K562 (cell line): Measurements from ENCODE around the gene FAM117A. TPM values are rescaled to one million over a fixed set of nuclear protein-coding genes. Genes with fewer than 3 reads are reported as not detected.

Source experiments
- CHAMP1 ChIP-seq: fragments of 450-650 bp; IDR thresholded peaks from 2 replicates; pipeline ENCODE4 v1.6.1; 2016; ENCODE audit warnings: mild to moderate bottlenecking
- ELK3 ChIP-seq: fragments of 450-650 bp; formaldehyde crosslinking; IDR thresholded peaks from 2 replicates; pipeline ENCODE4 v1.4.0; 2020; ENCODE audit warnings: mild to moderate bottlenecking
- GTF2A2 ChIP-seq: IDR thresholded peaks from 2 replicates; pipeline ENCODE4 v1.6.1; 2016; ENCODE audit warnings: mild to moderate bottlenecking, missing genetic modification characterization, missing compliant biosample characterization
- ILF3 ChIP-seq: fragments of 450-650 bp; IDR thresholded peaks from 2 replicates; pipeline ENCODE4 v1.6.1; 2018; ENCODE audit warnings: antibody characterized with exemption, mild to moderate bottlenecking, moderate library complexity, borderline replicate concordance
- PREB ChIP-seq: sonication (generic); formaldehyde crosslinking; IDR thresholded peaks from 2 replicates; pipeline ENCODE4 v1.8.1; 2023; ENCODE audit warnings: mild to moderate bottlenecking, missing genetic modification reagents
- TAF1 ChIP-seq: IDR thresholded peaks from 2 replicates; pipeline ENCODE4 v1.6.1; 2011; ENCODE audit warnings: mild to moderate bottlenecking, low read length, moderate library complexity; ENCODE audit not compliant: insufficient read depth, control insufficient read depth, severe bottlenecking; ENCODE audit errors: extremely low read depth
- TCFL5 ChIP-seq: fragments of 250-450 bp; sonication (Bioruptor Pico); conservative IDR thresholded peaks from 2 replicates; pipeline ENCODE4 v1.6.1; 2021; ENCODE audit warnings: mild to moderate bottlenecking, moderate library complexity, matching md5 sums
- USF1 ChIP-seq: sonication (generic); formaldehyde crosslinking; IDR thresholded peaks from 2 replicates; pipeline ENCODE4 v1.9.0; 2022; ENCODE audit warnings: mild to moderate bottlenecking, missing genetic modification reagents
- ZBTB17 ChIP-seq: fragments of 450-650 bp; formaldehyde crosslinking; IDR thresholded peaks from 2 replicates; pipeline ENCODE4 v1.4.0; 2020; ENCODE audit warnings: mild to moderate bottlenecking
- ZHX1 ChIP-seq: fragments of 150-350 bp; conservative IDR thresholded peaks from 2 replicates; pipeline ENCODE4 v1.6.1; 2014; ENCODE audit warnings: low read length
- ZNF253 ChIP-seq: fragments of 250-450 bp; sonication (Bioruptor Pico); conservative IDR thresholded peaks from 2 replicates; pipeline ENCODE4 v1.6.1; 2021; ENCODE audit warnings: mild to moderate bottlenecking
- ZSCAN32 ChIP-seq: fragments of 450-650 bp; formaldehyde crosslinking; IDR thresholded peaks from 2 replicates; pipeline ENCODE4 v1.4.0; 2020; ENCODE audit warnings: mild to moderate bottlenecking, moderate library complexity
- polyA plus RNA-seq, 8 experiments: library from polyadenylated mRNA; depleted of rRNA in 4 of 8; stranded (reverse) in 5 of 8; unstranded in 3 of 8; fragments of >200 nt; fragmentation: Nextera tagmentation in 2 of 8; fragmentation: Illumina TruSeq in 1 of 8; extraction: Ambion mirVana in 2 of 8; extraction: Trizol in 1 of 8; gene quantifications; 2 replicates each; pipeline versions ENCODE4 v1.2.1 to v1.2.3, GENCODE V29; 2011 to 2014; ENCODE audit warnings: inconsistent platforms in 1 of 8, missing spikeins in 1 of 8
- total RNA-seq, 7 experiments: library from RNA; depleted of rRNA in 6 of 7; stranded (reverse); fragments of >200 nt in 6 of 7; fragmentation: Illumina TruSeq in 2 of 7; extraction: Trizol in 2 of 7; gene quantifications; 2 replicates each; pipeline versions ENCODE4 v1.2.1 to v1.2.3, GENCODE V29; 2011 to 2021; ENCODE audit warnings: low replicate concordance in 1 of 7

The FAM117A gene
- total and polyA plus RNA-seq, 9 of the 15 experiments (the other 6 are each of a cell fraction or from before 2014, with no cell fraction given), result 3.1 to 79.7 (median 36.6) TPM

- TF ChIP-seq ZHX1 (peak; percentile 95; the same call in 1 of the 2 replicates), ZNF253 (CRISPR knock-in tag) (no peak), CHAMP1 (peak; percentile 71; the same call in 1 of the 2 replicates), PREB (CRISPR knock-in tag) (no peak), TAF1 (peak; percentile 82), ZSCAN32 (peak; percentile 64; the same call in 1 of the 2 replicates), TCFL5 (CRISPR knock-in tag) (no peak), ILF3 (no peak), ELK3 (CRISPR knock-in tag) (no peak), ZBTB17 (peak; percentile 76), USF1 (CRISPR knock-in tag) (peak; percentile 96), GTF2A2 (tag) (no peak)
These were observed 24.7 kb upstream of the FAM117A start, which contains the start of gene KAT7 (continued) for GRCh38 chr17:49788478-49789242.
